Caco-2 (cell line): Measurements from ENCODE around the gene NOP10. TPM values are rescaled to one million over a fixed set of nuclear protein-coding genes. Genes with fewer than 3 reads are reported as not detected.

Experiments
- BruUV-seq: library from RNA; stranded (reverse); fragments of 400-500 nt; replicated peaks from 2 replicates; lab custom pipeline; 2021; lab: Mats Ljungman, UMichigan
- CTCF ChIA-PET: fragments of 300-600 bp; sonication (Branson Sonifier 250); formaldehyde crosslinking; loops from one replicate; lab custom pipeline; 2022; ENCODE audit warnings: antibody characterized with exemption; lab: Charles Lee
- POLR2A ChIA-PET: fragments of 300-600 bp; sonication (Branson Sonifier 250); formaldehyde crosslinking; loops from one replicate; lab custom pipeline; 2022; ENCODE audit warnings: antibody characterized with exemption; lab: Charles Lee
- DNase-seq, 2 experiments: peaks; one replicate each; pipeline versions ENCODE4 v3.0.0 to v3.0.0-alpha.2; 2020 to 2022
- H3K27me3 ChIP-seq: replicated peaks from 2 replicates; pipeline ENCODE4 v1.6.0; 2011; ENCODE audit warnings: low read length; ENCODE audit not compliant: control insufficient read depth, insufficient read depth
- H3K36me3 ChIP-seq: 2 replicates; pipeline ENCODE4 v1.5.1; 2011; ENCODE audit warnings: low read length; ENCODE audit not compliant: control insufficient read depth, insufficient read depth
- H3K4me1 ChIP-seq: fragments of 250-450 bp; sonication (Bioruptor Pico); 2 replicates; pipeline ENCODE4 v1.5.1; 2020; ENCODE audit warnings: mild to moderate bottlenecking
- H3K4me3 ChIP-seq: 2 replicates; pipeline ENCODE4 v1.5.1; 2011; ENCODE audit warnings: low read depth, mild to moderate bottlenecking, control low read depth, low read length
- H3K9me3 ChIP-seq: fragments of 250-450 bp; sonication (Bioruptor Pico); 2 replicates; pipeline ENCODE4 v1.5.1; 2020; ENCODE audit warnings: mild to moderate bottlenecking, moderate library complexity
- H3K27ac Mint-ChIP-seq: one replicate; pipeline ENCODE4 v1.8.0; 2022; ENCODE audit warnings: mixed read lengths; ENCODE audit not compliant: unreplicated experiment
- H3K27me3 Mint-ChIP-seq: one replicate; pipeline ENCODE4 v1.8.0; 2022; ENCODE audit warnings: mixed read lengths; ENCODE audit not compliant: insufficient read depth, unreplicated experiment
- H3K36me3 Mint-ChIP-seq: one replicate; pipeline ENCODE4 v1.8.0; 2022; ENCODE audit warnings: mild to moderate bottlenecking, mixed read lengths; ENCODE audit not compliant: insufficient read depth, unreplicated experiment
- H3K4me1 Mint-ChIP-seq: one replicate; pipeline ENCODE4 v1.8.0; 2022; ENCODE audit warnings: low read depth, mixed read lengths; ENCODE audit not compliant: unreplicated experiment
- H3K4me3 Mint-ChIP-seq: one replicate; pipeline ENCODE4 v1.8.0; 2022; ENCODE audit warnings: mild to moderate bottlenecking, moderate library complexity, mixed read lengths; ENCODE audit not compliant: unreplicated experiment
- H3K9me3 Mint-ChIP-seq: one replicate; pipeline ENCODE4 v1.8.0; 2022; ENCODE audit warnings: mixed read lengths; ENCODE audit not compliant: unreplicated experiment
- CTCF ChIP-seq, 2 experiments: fragments of 200-600 bp in 1 of 2; IDR thresholded peaks; 1 replicate in 1 of 2; 2 replicates in 1 of 2; pipeline versions ENCODE4 v1.5.1 to v1.8.0; 2011 to 2022; ENCODE audit warnings: antibody characterized with exemption in 1 of 2, control low read depth in 1 of 2, inconsistent platforms in 1 of 2, low read depth in 1 of 2, low read length in 1 of 2, mild to moderate bottlenecking in 1 of 2, moderate library complexity in 1 of 2; ENCODE audit not compliant: insufficient read depth in 1 of 2, severe bottlenecking in 1 of 2, unreplicated experiment in 1 of 2
- intact Hi-C: fragments of 100-400 bp; cut with micrococcal nuclease; formaldehyde crosslinking; loops from one replicate; pipeline ENCODE4 v1.10.0; 2022; ENCODE audit not compliant: unreplicated experiment
- total RNA-seq: library from RNA; stranded (reverse); gene quantifications from 2 replicates; pipeline ENCODE4 v1.2.3, GENCODE V29; 2022

The NOP10 gene
- total RNA-seq, 1 experiment from 2014 or later, result 171 TPM

- ChIA-PET CTCF (no interaction called here), POLR2A (no interaction called here)
- BruUV-seq, result no TSS peak
- TF ChIP-seq CTCF (IDR thresholded peaks at IDR 0.05; ENCODE audit: insufficient read depth in 1 of 2, low read depth in 1 of 2, low read length in 1 of 2, severe bottlenecking in 1 of 2, unreplicated experiment in 1 of 2), result no peak
- Mint-ChIP-seq H3K9me3 (no peaks in the 10 kb centered on the region), H3K27ac (no peak overlapping the region), H3K36me3 (no peaks in the 10 kb centered on the region), H3K4me3 (no peak overlapping the region), H3K4me1 (no peaks in the 10 kb centered on the region), H3K27me3 (no peaks in the 10 kb centered on the region)
- Histone ChIP-seq H3K27me3 (no peaks in the 10 kb centered on the region), H3K4me1 (no peaks in the 10 kb centered on the region), H3K4me3 (no peak overlapping the region), H3K9me3 (no peaks in the 10 kb centered on the region), H3K36me3 (no peaks in the 10 kb centered on the region)
- DNase-seq, result no peak
- intact Hi-C loops, result no loop called here
These were observed 31.4 kb downstream of the NOP10 start for GRCh38 chr15:34311563-34311962.

GRCh38 chr15:34304613-34305012, 38.3 kb downstream of the NOP10 start:
- Histone ChIP-seq H3K27me3 (no peaks in the 10 kb centered on the region), H3K4me3 (no peak overlapping the region), H3K36me3 (no peaks in the 10 kb centered on the region), H3K4me1 (0 out of 2 replicates have a peak, but pooled peaks cover 5% of the 10 kb centered on the region), H3K9me3 (no peaks in the 10 kb centered on the region)
- Mint-ChIP-seq H3K4me1 (peaks cover 11% of the 10 kb centered on the region), H3K27me3 (no peaks in the 10 kb centered on the region), H3K36me3 (no peaks in the 10 kb centered on the region), H3K4me3 (no peak overlapping the region), H3K9me3 (no peaks in the 10 kb centered on the region), H3K27ac (no peak overlapping the region)
- ChIA-PET CTCF (no interaction called here), POLR2A (no interaction called here)
- DNase-seq, result no peak
- intact Hi-C loops, result no loop called here
- no TSS peak for BruUV-seq
- no peak for TF ChIP-seq CTCF (IDR thresholded peaks at IDR 0.05; ENCODE audit: insufficient read depth in 1 of 2, low read depth in 1 of 2, low read length in 1 of 2, severe bottlenecking in 1 of 2, unreplicated experiment in 1 of 2)

- ChIA-PET POLR2A (no interaction called here), CTCF (no interaction called here)
- BruUV-seq, result no TSS peak
- Histone ChIP-seq H3K36me3 (no peaks in the 10 kb centered on the region), H3K4me1 (0 out of 2 replicates have a peak, but pooled peaks cover 5% of the 10 kb centered on the region), H3K4me3 (no peak overlapping the region), H3K9me3 (no peaks in the 10 kb centered on the region), H3K27me3 (no peaks in the 10 kb centered on the region)
- Mint-ChIP-seq H3K4me3 (no peak overlapping the region), H3K9me3 (no peaks in the 10 kb centered on the region), H3K36me3 (no peaks in the 10 kb centered on the region), H3K27ac (no peak overlapping the region), H3K27me3 (no peaks in the 10 kb centered on the region), H3K4me1 (peaks cover 11% of the 10 kb centered on the region)
- no peak for DNase-seq
- intact Hi-C loops, result no loop called here
- TF ChIP-seq CTCF (IDR thresholded peaks at IDR 0.05; ENCODE audit: insufficient read depth in 1 of 2, low read depth in 1 of 2, low read length in 1 of 2, severe bottlenecking in 1 of 2, unreplicated experiment in 1 of 2), result no peak
These were observed 41.9 kb downstream of the NOP10 start for GRCh38 chr15:34301058-34301457.
